Hepatocyte (in vitro differentiated cells): ENCODE data around the gene NFU1. TPM values are rescaled to one million over a fixed set of nuclear protein-coding genes. Genes with fewer than 3 reads are reported as not detected.

Experiments
- DNase-seq: peaks from one replicate; pipeline ENCODE4 v3.0.0-alpha.2; 2016; ENCODE audit warnings: low spot score
- H2AFZ ChIP-seq: fragments of 200-600 bp; sonication (generic); 2 replicates; pipeline ENCODE4 v1.6.0; 2016; ENCODE audit warnings: antibody characterized with exemption, mild to moderate bottlenecking
- H3K27ac ChIP-seq: fragments of 200-600 bp; sonication (generic); 2 replicates; pipeline ENCODE4 v1.5.1; 2016; ENCODE audit warnings: mild to moderate bottlenecking
- H3K27me3 ChIP-seq: fragments of 200-600 bp; sonication (generic); 2 replicates; pipeline ENCODE4 v1.6.1; 2016
- H3K36me3 ChIP-seq: fragments of 200-600 bp; sonication (generic); replicated peaks from 2 replicates; pipeline ENCODE4 v1.5.1; 2016; ENCODE audit warnings: low read depth; ENCODE audit not compliant: insufficient read depth
- H3K4me1 ChIP-seq: fragments of 200-600 bp; sonication (generic); 2 replicates; pipeline ENCODE4 v1.5.1; 2016; ENCODE audit warnings: mild to moderate bottlenecking, moderate library complexity; ENCODE audit not compliant: insufficient read depth
- H3K4me2 ChIP-seq: fragments of 200-600 bp; sonication (generic); 2 replicates; pipeline ENCODE4 v1.6.0; 2016
- H3K4me3 ChIP-seq: fragments of 200-600 bp; sonication (generic); 2 replicates; pipeline ENCODE4 v1.5.1; 2016; ENCODE audit warnings: mild to moderate bottlenecking
- H3K79me2 ChIP-seq: fragments of 200-600 bp; sonication (generic); 2 replicates; pipeline ENCODE4 v1.6.0; 2017; ENCODE audit warnings: mild to moderate bottlenecking
- H3K9me2 ChIP-seq: fragments of 200-600 bp; sonication (generic); replicated peaks from 2 replicates; pipeline ENCODE4 v1.6.0; 2017; ENCODE audit warnings: mild to moderate bottlenecking; ENCODE audit not compliant: insufficient read depth
- H3K9me3 ChIP-seq: fragments of 200-600 bp; sonication (generic); 2 replicates; pipeline ENCODE4 v1.5.1; 2016; ENCODE audit warnings: low read depth, mild to moderate bottlenecking
- H4K20me1 ChIP-seq: fragments of 200-600 bp; sonication (generic); 2 replicates; pipeline ENCODE4 v1.6.0; 2016; ENCODE audit warnings: mild to moderate bottlenecking; ENCODE audit not compliant: insufficient read depth, poor library complexity, severe bottlenecking
- CTCF ChIP-seq: fragments of 200-600 bp; sonication (generic); IDR thresholded peaks from 2 replicates; pipeline ENCODE4 v1.5.1; 2016; ENCODE audit warnings: antibody characterized with exemption, mild to moderate bottlenecking; ENCODE audit not compliant: poor library complexity
- EZH2 ChIP-seq: fragments of 200-600 bp; sonication (generic); IDR thresholded peaks from 2 replicates; pipeline ENCODE4 v1.6.1; 2016; ENCODE audit warnings: antibody characterized with exemption, mild to moderate bottlenecking, borderline replicate concordance
- EZH2phosphoT487 ChIP-seq: fragments of 200-600 bp; sonication (generic); IDR thresholded peaks from one replicate; pipeline ENCODE4 v1.6.1; 2018; ENCODE audit warnings: antibody characterized with exemption, mild to moderate bottlenecking, low read depth, moderate library complexity; ENCODE audit not compliant: unreplicated experiment, severe bottlenecking
- WGBS: methylation state at CpG from one replicate; pipeline ENCODE4 v1.1.6; 2016; ENCODE audit warnings: low lambda C conversion rate; ENCODE audit errors: missing lambda C conversion rate; 5-methylcytosine and 5-hydroxymethylcytosine counted together
- polyA plus RNA-seq: library from polyadenylated mRNA; unstranded; fragments of >200 nt; fragmentation: Nextera tagmentation; extraction: Ambion mirVana; gene quantifications from 2 replicates; pipeline ENCODE4 v1.2.1, GENCODE V29; 2016
- total RNA-seq: library from RNA; depleted of rRNA; stranded (reverse); fragments of >200 nt; gene quantifications from 2 replicates; pipeline ENCODE4 v1.2.3, GENCODE V29; 2014

The NFU1 gene
- total and polyA plus RNA-seq, 2 experiments from 2014 or later = 50.6 to 79.1 TPM

GRCh38 chr2:69456154-69456553 is 18.9 kb upstream of the NFU1 start:
- no peaks in the 10 kb centered on the region for H3K9me2 ChIP-seq
- no peak for DNase-seq
- H3K27ac ChIP-seq = no peak overlapping the region
- H3K27me3 ChIP-seq = no peaks in the 10 kb centered on the region
- no peaks in the 10 kb centered on the region for H3K36me3 ChIP-seq
- 100% methylated on average over 7 of the region's 7 CpGs for WGBS
- no peaks in the 10 kb centered on the region for H4K20me1 ChIP-seq
- H3K4me1 ChIP-seq = no peaks in the 10 kb centered on the region
- TF ChIP-seq EZH2 (no peak), CTCF (no peak), EZH2phosphoT487 (no peak)
- no peaks in the 10 kb centered on the region for H3K79me2 ChIP-seq
- no peak overlapping the region for H2AFZ ChIP-seq
- H3K4me2 ChIP-seq = no peak overlapping the region
- no peak overlapping the region for H3K4me3 ChIP-seq
- H3K9me3 ChIP-seq = no peaks in the 10 kb centered on the region

- Histone ChIP-seq H3K27ac (no peak overlapping the region), H4K20me1 (no peaks in the 10 kb centered on the region), H3K9me3 (no peaks in the 10 kb centered on the region), H3K4me1 (no peaks in the 10 kb centered on the region), H3K4me3 (no peak overlapping the region), H3K27me3 (no peaks in the 10 kb centered on the region), H2AFZ (no peak overlapping the region), H3K79me2 (no peaks in the 10 kb centered on the region), H3K4me2 (no peak overlapping the region), H3K36me3 (no peaks in the 10 kb centered on the region), H3K9me2 (no peaks in the 10 kb centered on the region)
- TF ChIP-seq CTCF (no peak), EZH2 (no peak), EZH2phosphoT487 (no peak)
- DNase-seq = no peak
- WGBS = 96% methylated on average over 2 of the region's 2 CpGs
These were observed 17.7 kb upstream of the NFU1 start for GRCh38 chr2:69454976-69455375.

GRCh38 chr2:69453475-69454129 is 16.4 kb upstream of the NFU1 start:
- DNase-seq = no peak
- Histone ChIP-seq H3K4me3 (no peak overlapping the region), H3K27ac (no peak overlapping the region), H3K4me2 (no peak overlapping the region), H3K9me2 (no peaks in the 10 kb centered on the region), H3K27me3 (no peaks in the 10 kb centered on the region), H2AFZ (no peak overlapping the region), H4K20me1 (no peaks in the 10 kb centered on the region), H3K9me3 (no peaks in the 10 kb centered on the region), H3K36me3 (no peaks in the 10 kb centered on the region), H3K4me1 (no peaks in the 10 kb centered on the region), H3K79me2 (no peaks in the 10 kb centered on the region)
- WGBS = 91% methylated on average over 4 of the region's 4 CpGs
- TF ChIP-seq EZH2phosphoT487 (no peak), EZH2 (no peak), CTCF (no peak)

- Histone ChIP-seq H3K79me2 (no peaks in the 10 kb centered on the region), H3K27me3 (no peaks in the 10 kb centered on the region), H3K4me1 (no peaks in the 10 kb centered on the region), H3K9me2 (no peaks in the 10 kb centered on the region), H3K4me2 (no peak overlapping the region), H2AFZ (no peak overlapping the region), H3K36me3 (no peaks in the 10 kb centered on the region), H4K20me1 (no peaks in the 10 kb centered on the region), H3K27ac (no peak overlapping the region), H3K4me3 (no peak overlapping the region), H3K9me3 (no peaks in the 10 kb centered on the region)
- WGBS = 98% methylated on average over 3 of the region's 3 CpGs
- no peak for DNase-seq
- no peak for TF ChIP-seq EZH2
- no peak for TF ChIP-seq CTCF
- TF ChIP-seq EZH2phosphoT487 = no peak
These were observed 15.5 kb upstream of the NFU1 start for GRCh38 chr2:69452687-69453086.
